Measurements from ENCODE around the gene PKP1. TPM values are rescaled to one million over a fixed set of nuclear protein-coding genes. Genes with fewer than 3 reads are reported as not detected.

PKP1 gene
- total RNA-seq, 4 donors from 2014 or later: 0.18 to 0.62 TPM; not detected in 2

DNA sequence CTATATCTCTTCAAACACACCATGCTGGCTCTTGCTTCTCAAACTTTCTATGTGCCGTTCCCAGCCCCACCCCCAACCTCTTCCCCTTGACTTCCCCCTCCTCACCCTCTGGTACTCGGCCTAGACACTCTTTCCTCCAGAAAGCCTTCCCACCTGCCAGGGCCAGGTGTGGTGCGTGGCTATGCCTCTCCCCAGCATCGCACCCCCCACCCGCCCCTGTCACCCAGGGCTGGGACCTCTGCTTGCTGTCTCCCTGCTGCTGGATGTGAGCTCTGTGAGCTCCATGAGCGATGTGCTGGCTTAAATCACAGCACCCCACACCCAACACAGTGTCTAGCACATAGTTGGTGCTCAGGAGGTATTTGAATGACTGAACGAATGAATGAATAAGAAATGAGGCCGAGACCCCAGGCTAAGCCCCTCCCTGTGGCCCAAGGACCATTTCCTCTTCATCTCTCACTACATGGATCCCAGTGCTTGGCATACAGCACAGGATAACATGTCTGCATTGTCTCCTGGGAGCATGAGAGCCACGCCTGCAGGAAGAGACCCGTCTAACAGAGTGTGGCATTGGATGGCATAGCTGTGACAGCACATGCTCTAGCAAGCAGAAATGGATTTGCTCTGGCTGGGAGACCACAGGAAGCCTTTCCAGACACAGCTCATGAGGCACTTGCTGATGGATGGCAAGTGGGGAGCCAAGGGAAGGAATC, 74.5 kb downstream of the PKP1 start:
- TF ChIP-seq POLR2A (IDR thresholded peaks at IDR 0.05) (no peak), CTCF (IDR thresholded peaks at IDR 0.05) (no peak)
- no peaks in the 10 kb centered on the region for H3K36me3 ChIP-seq
- H3K27ac ChIP-seq: no peak overlapping the region
- no peak overlapping the region for H3K4me3 ChIP-seq
- no peaks in the 10 kb centered on the region for H3K27me3 ChIP-seq
- no peak for DNase-seq
- intact Hi-C loops (cut with DNase I; ENCODE audit: low total_unique reads): no loop called here
- no peaks in the 10 kb centered on the region for H3K4me1 ChIP-seq
- no peaks in the 10 kb centered on the region for H3K9me3 ChIP-seq

DNA sequence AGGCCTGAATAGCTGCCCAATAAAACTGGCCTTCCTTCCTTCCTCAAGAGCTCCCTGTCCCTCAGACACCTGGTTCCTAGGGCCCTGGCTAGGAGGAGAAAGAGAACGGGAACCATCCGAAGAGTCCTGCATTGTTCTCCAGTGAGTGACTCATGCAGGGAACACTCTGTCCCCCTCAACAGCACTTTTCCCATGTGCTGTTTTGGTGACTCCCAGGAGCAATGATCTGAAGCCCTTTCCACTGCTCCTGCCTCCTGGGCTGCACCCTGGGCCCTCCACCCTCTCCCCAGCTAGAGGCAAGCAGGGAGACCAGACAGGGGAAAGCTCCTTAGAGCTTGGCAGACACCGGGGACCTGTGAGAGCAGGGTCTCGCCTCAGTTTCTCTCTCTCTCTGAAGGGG, 75.3 kb downstream of the PKP1 start:
- Histone ChIP-seq H3K4me1 (no peaks in the 10 kb centered on the region), H3K4me3 (no peak overlapping the region), H3K36me3 (no peaks in the 10 kb centered on the region), H3K9me3 (no peaks in the 10 kb centered on the region), H3K27me3 (no peaks in the 10 kb centered on the region), H3K27ac (no peak overlapping the region)
- TF ChIP-seq POLR2A (IDR thresholded peaks at IDR 0.05) (no peak), CTCF (IDR thresholded peaks at IDR 0.05) (no peak)
- intact Hi-C loops (cut with DNase I; ENCODE audit: low total_unique reads): no loop called here
- DNase-seq: no peak

GRCh38 chr1:201359031-201359872, 75.9 kb downstream of the PKP1 start:
- H3K9me3 ChIP-seq: no peaks in the 10 kb centered on the region
- no peak for DNase-seq
- intact Hi-C loops (cut with DNase I; ENCODE audit: low total_unique reads): no loop called here
- H3K27me3 ChIP-seq: no peaks in the 10 kb centered on the region
- H3K36me3 ChIP-seq: no peaks in the 10 kb centered on the region
- TF ChIP-seq POLR2A (IDR thresholded peaks at IDR 0.05): no peak
- TF ChIP-seq CTCF (IDR thresholded peaks at IDR 0.05): no peak
- no peak overlapping the region for H3K27ac ChIP-seq
- H3K4me1 ChIP-seq: no peaks in the 10 kb centered on the region
- H3K4me3 ChIP-seq: no peak overlapping the region

- no peak for DNase-seq
- Histone ChIP-seq H3K4me3 (no peak overlapping the region), H3K4me1 (no peaks in the 10 kb centered on the region), H3K27me3 (no peaks in the 10 kb centered on the region), H3K36me3 (no peaks in the 10 kb centered on the region), H3K27ac (no peak overlapping the region), H3K9me3 (no peaks in the 10 kb centered on the region)
- intact Hi-C loops (cut with DNase I; ENCODE audit: low total_unique reads): loop anchor here (10.0 kb wide), 1 partner anchor 105 kb away; no protein-coding TSS in a partner anchor
- TF ChIP-seq POLR2A (IDR thresholded peaks at IDR 0.05) (no peak), CTCF (IDR thresholded peaks at IDR 0.05) (no peak)
These were observed 76.5 kb downstream of the PKP1 start for GRCh38 chr1:201359873-201360210.

DNA sequence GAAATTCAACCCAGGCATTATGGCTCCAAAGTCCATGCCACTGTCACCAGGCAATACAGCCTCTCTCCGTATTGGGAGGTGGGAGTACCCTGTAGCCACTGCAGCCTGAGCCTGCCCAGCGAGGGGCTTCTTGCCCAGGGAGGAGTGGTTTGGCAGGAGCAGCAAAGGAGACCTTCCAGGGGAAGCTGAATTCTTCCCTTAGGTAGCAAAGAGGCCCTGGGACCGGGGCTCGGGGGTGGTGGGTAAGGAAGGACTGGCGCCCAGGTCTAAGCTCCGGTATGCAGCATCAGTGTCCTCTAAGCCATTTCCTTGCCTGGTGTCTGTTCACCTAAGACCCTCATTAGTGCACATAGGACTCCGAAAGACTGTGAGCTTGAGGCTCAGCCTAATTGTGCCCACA, 77.2 kb downstream of the PKP1 start:
- intact Hi-C loops (cut with DNase I; ENCODE audit: low total_unique reads): loop anchor here (10.0 kb wide), 1 partner anchor 106 kb away; no protein-coding TSS in a partner anchor
- H3K27me3 ChIP-seq: no peaks in the 10 kb centered on the region
- no peaks in the 10 kb centered on the region for H3K9me3 ChIP-seq
- H3K4me1 ChIP-seq: no peaks in the 10 kb centered on the region
- H3K27ac ChIP-seq: no peak overlapping the region
- H3K36me3 ChIP-seq: no peaks in the 10 kb centered on the region
- no peak overlapping the region for H3K4me3 ChIP-seq
- DNase-seq: no peak
- TF ChIP-seq POLR2A (IDR thresholded peaks at IDR 0.05): no peak
- no peak for TF ChIP-seq CTCF (IDR thresholded peaks at IDR 0.05)
